ENCODE data around the gene FNDC1. TPM values are rescaled to one million over a fixed set of nuclear protein-coding genes. Genes with fewer than 3 reads are reported as not detected.

The FNDC1 gene
- total RNA-seq, 1 experiment from 2014 or later, result not detected

- H3K36me3 ChIP-seq (ENCODE audit: low read depth, low read length), result no peaks in the 10 kb centered on the region
- H3F3A ChIP-seq (ENCODE audit: low read length, unreplicated experiment), result no peaks in the 10 kb centered on the region
- no peak overlapping the region for H3K9ac ChIP-seq (ENCODE audit: low read length)
- DNase-seq (no peak), ATAC-seq (no peak)
- no peak overlapping the region for H3K27ac ChIP-seq (ENCODE audit: low read length)
- H4K20me1 ChIP-seq (ENCODE audit: low read length), result no peaks in the 10 kb centered on the region
- H3K4me2 ChIP-seq (ENCODE audit: low read length), result no peak overlapping the region
- no peaks in the 10 kb centered on the region for H3K9me2 ChIP-seq (replicated peaks; ENCODE audit: low read length)
- BruUV-seq (replicated peaks), result no TSS peak
- no peak overlapping the region for H2AFZ ChIP-seq (ENCODE audit: low read length)
- no peaks in the 10 kb centered on the region for H3K9me3 ChIP-seq (ENCODE audit: low read length)
- no peak overlapping the region for H3K4me3 ChIP-seq (ENCODE audit: low read length)
- peaks cover 64% of the 10 kb centered on the region for H3K27me3 ChIP-seq (ENCODE audit: low read length)
- no peaks in the 10 kb centered on the region for H3K79me2 ChIP-seq (ENCODE audit: low read length)
- intact Hi-C loops (cut with micrococcal nuclease), result no loop called here
- ChIA-PET CTCF (no interaction called here), POLR2A (ENCODE audit: unreplicated experiment) (no interaction called here)
- TF ChIP-seq EZH2 (IDR thresholded peaks at IDR 0.05; ENCODE audit: low read length, unreplicated experiment) (no peak), EZH2phosphoT487 (IDR thresholded peaks at IDR 0.05; ENCODE audit: borderline replicate concordance, low read length) (no peak), CTCF (conservative IDR thresholded peaks at IDR 0.05; ENCODE audit: low read depth, low read length) (no peak)
- H3K4me1 ChIP-seq (ENCODE audit: insufficient read depth, low read length), result no peaks in the 10 kb centered on the region
Measured at GRCh38 chr6:159232106-159232645, 63.0 kb downstream of the FNDC1 start.

DNA sequence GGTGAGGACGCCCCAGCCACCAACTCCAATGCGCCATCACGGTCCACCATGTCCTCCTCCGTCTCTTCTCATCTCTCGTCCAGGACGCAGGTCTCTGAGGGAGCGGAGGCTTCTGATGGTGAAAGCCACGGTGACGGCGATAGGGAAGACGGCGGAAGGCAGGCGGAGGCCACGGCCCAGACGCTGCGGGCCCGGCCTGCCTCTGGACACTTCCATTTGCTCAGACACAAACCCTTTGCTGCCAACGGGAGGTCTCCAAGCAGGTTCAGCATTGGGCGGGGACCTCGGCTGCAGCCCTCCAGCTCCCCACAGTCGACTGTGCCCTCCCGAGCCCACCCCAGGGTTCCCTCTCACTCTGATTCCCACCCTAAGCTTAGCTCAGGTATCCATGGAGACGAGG, 63.6 kb downstream of the FNDC1 start:
- Histone ChIP-seq H3K27me3 (ENCODE audit: low read length) (peaks cover 65% of the 10 kb centered on the region), H3K4me1 (ENCODE audit: insufficient read depth, low read length) (no peaks in the 10 kb centered on the region), H3K4me2 (ENCODE audit: low read length) (no peak overlapping the region), H3K9ac (ENCODE audit: low read length) (no peak overlapping the region), H3K4me3 (ENCODE audit: low read length) (no peak overlapping the region), H2AFZ (ENCODE audit: low read length) (no peak overlapping the region), H3K79me2 (ENCODE audit: low read length) (no peaks in the 10 kb centered on the region), H3K9me3 (ENCODE audit: low read length) (no peaks in the 10 kb centered on the region), H3K9me2 (replicated peaks; ENCODE audit: low read length) (no peaks in the 10 kb centered on the region), H3K27ac (ENCODE audit: low read length) (no peak overlapping the region), H4K20me1 (ENCODE audit: low read length) (no peaks in the 10 kb centered on the region), H3K36me3 (ENCODE audit: low read depth, low read length) (no peaks in the 10 kb centered on the region), H3F3A (ENCODE audit: low read length, unreplicated experiment) (no peaks in the 10 kb centered on the region)
- intact Hi-C loops (cut with micrococcal nuclease), result no loop called here
- POLR2A ChIA-PET (ENCODE audit: unreplicated experiment), result no interaction called here
- TF ChIP-seq EZH2 (IDR thresholded peaks at IDR 0.05; ENCODE audit: low read length, unreplicated experiment) (no peak), EZH2phosphoT487 (IDR thresholded peaks at IDR 0.05; ENCODE audit: borderline replicate concordance, low read length) (no peak), CTCF (conservative IDR thresholded peaks at IDR 0.05; ENCODE audit: low read depth, low read length) (no peak)
- DNase-seq (no peak), ATAC-seq (no peak)
- CTCF ChIA-PET, result no interaction called here
- BruUV-seq (replicated peaks), result no TSS peak

- Histone ChIP-seq H3K4me2 (ENCODE audit: low read length) (no peak overlapping the region), H3F3A (ENCODE audit: low read length, unreplicated experiment) (no peaks in the 10 kb centered on the region), H2AFZ (ENCODE audit: low read length) (no peak overlapping the region), H3K4me1 (ENCODE audit: insufficient read depth, low read length) (no peaks in the 10 kb centered on the region), H3K9me2 (replicated peaks; ENCODE audit: low read length) (no peaks in the 10 kb centered on the region), H3K27ac (ENCODE audit: low read length) (no peak overlapping the region), H3K4me3 (ENCODE audit: low read length) (no peak overlapping the region), H3K79me2 (ENCODE audit: low read length) (no peaks in the 10 kb centered on the region), H3K36me3 (ENCODE audit: low read depth, low read length) (no peaks in the 10 kb centered on the region), H3K9ac (ENCODE audit: low read length) (no peak overlapping the region), H3K27me3 (ENCODE audit: low read length) (peaks cover 67% of the 10 kb centered on the region), H3K9me3 (ENCODE audit: low read length) (no peaks in the 10 kb centered on the region), H4K20me1 (ENCODE audit: low read length) (no peaks in the 10 kb centered on the region)
- TF ChIP-seq CTCF (conservative IDR thresholded peaks at IDR 0.05; ENCODE audit: low read depth, low read length), result no peak
- TF ChIP-seq EZH2 (IDR thresholded peaks at IDR 0.05; ENCODE audit: low read length, unreplicated experiment), result no peak
- TF ChIP-seq EZH2phosphoT487 (IDR thresholded peaks at IDR 0.05; ENCODE audit: borderline replicate concordance, low read length), result no peak
- ATAC-seq (no peak), DNase-seq (no peak)
- BruUV-seq (replicated peaks), result no TSS peak
- POLR2A ChIA-PET (ENCODE audit: unreplicated experiment), result no interaction called here
- CTCF ChIA-PET, result no interaction called here
- intact Hi-C loops (cut with micrococcal nuclease), result no loop called here
Measured at GRCh38 chr6:159233365-159234101, 64.3 kb downstream of the FNDC1 start.
